NCI-H2171 treated with DMSO at 0.1 percent for 48 hours (cell line): ENCODE results near the gene RPL13A.

Experiments used
- DNase-seq: peaks from one replicate; lab custom pipeline; 2025; lab: John Stamatoyannopoulos, UW

RPL13A gene

GRCh38 chr19:49486232-49486631, 1.2 kb upstream of the RPL13A start:
- DNase-seq = no peak

- no peak for DNase-seq
Observed at GRCh38 chr19:49486710-49487276, 615 bp upstream of the RPL13A start.

DNA sequence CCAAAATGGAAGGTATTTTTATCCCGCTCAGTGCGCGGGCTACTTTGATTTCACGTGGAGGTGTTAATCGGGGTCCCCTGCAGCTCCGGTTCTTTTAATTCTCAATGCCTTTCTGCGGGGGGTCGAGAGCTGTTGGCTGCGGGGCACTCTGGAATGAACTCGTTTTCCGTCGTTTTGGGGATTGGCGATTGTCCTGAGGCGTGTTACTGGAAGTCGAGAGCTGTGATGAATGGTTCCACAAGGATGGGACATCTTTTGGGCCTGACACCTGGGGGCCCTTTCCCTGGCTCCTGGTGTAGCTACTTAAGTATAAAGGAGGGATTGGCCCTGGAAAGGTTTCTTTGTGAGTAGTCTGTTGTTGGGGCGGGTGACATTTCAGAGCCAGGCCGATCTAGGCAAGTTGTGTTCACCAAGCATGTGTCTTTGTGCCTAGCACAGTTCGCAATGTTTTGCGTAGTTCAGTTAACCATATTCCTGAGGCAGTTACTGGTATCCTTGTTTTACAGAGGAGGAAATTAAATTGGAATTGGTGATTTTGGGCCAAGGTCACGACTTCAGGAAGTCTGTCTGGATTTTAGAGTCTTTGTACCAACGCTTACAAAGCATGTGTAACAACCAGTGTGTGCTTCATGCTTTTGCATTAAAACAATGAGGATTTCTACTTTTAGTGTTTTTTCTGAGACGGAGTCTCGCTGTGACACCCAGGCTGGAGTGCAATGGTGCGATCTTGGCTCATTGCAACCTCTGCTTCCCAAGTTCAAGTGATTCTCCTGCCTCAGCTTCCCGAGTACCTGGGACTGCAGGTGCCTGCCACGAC, 846 bp downstream of the RPL13A start:
- no peak for DNase-seq

- no peak for DNase-seq
Observed at GRCh38 chr19:49488863-49489537, 1.6 kb downstream of the RPL13A start.

DNA sequence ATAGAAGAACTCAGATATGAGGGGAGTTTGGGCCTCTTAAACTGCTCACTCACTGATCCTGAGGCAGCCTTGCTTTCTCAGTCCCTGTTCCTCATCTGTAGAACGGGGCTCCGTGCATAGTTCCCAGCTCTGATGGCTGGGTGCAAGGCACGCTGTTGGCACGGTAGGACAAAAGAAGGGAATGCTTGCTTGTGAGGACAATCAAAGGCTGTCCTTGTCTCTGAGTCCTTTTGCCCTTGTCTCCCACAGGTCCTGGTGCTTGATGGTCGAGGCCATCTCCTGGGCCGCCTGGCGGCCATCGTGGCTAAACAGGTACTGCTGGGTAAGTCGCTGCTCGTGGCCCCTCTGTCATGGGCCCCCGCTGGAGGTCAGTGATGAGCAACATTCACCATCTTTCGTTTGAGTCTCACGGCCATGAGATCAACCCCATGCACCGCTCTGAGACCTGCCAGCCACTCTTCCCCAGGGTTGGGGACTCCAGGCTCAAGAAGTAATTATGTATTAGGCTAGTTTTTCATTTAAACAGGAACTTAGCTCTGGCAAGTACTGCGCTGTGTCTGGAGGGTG, 2.3 kb downstream of the RPL13A start:
- DNase-seq = no peak

GRCh38 chr19:49490287-49491029, 3.0 kb downstream of the RPL13A start:
- DNase-seq = no peak

GRCh38 chr19:49491030-49491803, 3.8 kb downstream of the RPL13A start:
- no peak for DNase-seq

DNA sequence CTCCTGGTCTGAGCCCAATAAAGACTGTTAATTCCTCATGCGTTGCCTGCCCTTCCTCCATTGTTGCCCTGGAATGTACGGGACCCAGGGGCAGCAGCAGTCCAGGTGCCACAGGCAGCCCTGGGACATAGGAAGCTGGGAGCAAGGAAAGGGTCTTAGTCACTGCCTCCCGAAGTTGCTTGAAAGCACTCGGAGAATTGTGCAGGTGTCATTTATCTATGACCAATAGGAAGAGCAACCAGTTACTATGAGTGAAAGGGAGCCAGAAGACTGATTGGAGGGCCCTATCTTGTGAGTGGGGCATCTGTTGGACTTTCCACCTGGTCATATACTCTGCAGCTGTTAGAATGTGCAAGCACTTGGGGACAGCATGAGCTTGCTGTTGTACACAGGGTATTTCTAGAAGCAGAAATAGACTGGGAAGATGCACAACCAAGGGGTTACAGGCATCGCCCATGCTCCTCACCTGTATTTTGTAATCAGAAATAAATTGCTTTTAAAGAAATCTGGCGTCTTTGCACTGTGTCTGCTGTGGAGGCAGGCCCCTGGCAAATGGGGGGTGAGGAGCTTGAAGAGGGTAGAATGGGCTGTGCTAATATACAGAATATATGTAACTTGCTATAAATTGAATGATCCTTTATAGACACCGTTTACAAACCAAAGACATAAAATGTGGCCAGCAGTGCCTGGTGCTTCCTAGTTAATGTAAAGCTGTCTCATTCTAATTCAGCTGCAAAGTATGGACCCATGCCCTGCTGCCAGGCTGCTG, 4.6 kb downstream of the RPL13A start:
- no peak for DNase-seq

- DNase-seq = peak; percentile 47
Observed at GRCh38 chr19:49492573-49493405, 5.4 kb downstream of the RPL13A start.

GRCh38 chr19:49496574-49497008, 9.2 kb downstream of the RPL13A start:
- no peak for DNase-seq

GRCh38 chr19:49497047-49497788, 9.8 kb downstream of the RPL13A start:
- DNase-seq = peak; percentile 21

GRCh38 chr19:49497789-49498103, 10.3 kb downstream of the RPL13A start:
- DNase-seq = no peak

GRCh38 chr19:49498475-49498874, 11.1 kb downstream of the RPL13A start:
- no peak for DNase-seq

GRCh38 chr19:49499030-49499670, 11.7 kb downstream of the RPL13A start:
- DNase-seq = no peak

GRCh38 chr19:49502866-49503581, 15.6 kb downstream of the RPL13A start:
- peak; percentile 35 for DNase-seq

GRCh38 chr19:49503582-49503962, 16.2 kb downstream of the RPL13A start:
- no peak for DNase-seq

- peak; percentile 34 for DNase-seq
Observed at GRCh38 chr19:49506575-49507105, 19.2 kb downstream of the RPL13A start.
